HepG2 (cell line): ENCODE measurements around the gene ECSIT. TPM values are rescaled to one million over a fixed set of nuclear protein-coding genes. Genes with fewer than 3 reads are reported as not detected.

Source experiments
- ATAC-seq: fragments of 200-7000 bp; cut with Tn5 transposase; 3 replicates; pipeline ENCODE4 v1.9.1; 2020; ENCODE audit warnings: mild to moderate bottlenecking, moderate library complexity
- BruUV-seq: library from RNA; stranded (reverse); fragments of 400-500 nt; replicated peaks from 2 replicates; lab custom pipeline; 2021; lab: Mats Ljungman, UMichigan
- CTCF ChIA-PET: fragments of 300-600 bp; formaldehyde crosslinking; extraction: SDS; loops from one replicate; lab custom pipeline; 2021; ENCODE audit warnings: low total read pairs, inconsistent platforms, low intra/inter-chr PET ratio; lab: Yijun Ruan, JAX
- POLR2A ChIA-PET: fragments of 350-600 bp; sonication (Branson Sonifier 250); formaldehyde crosslinking; loops from one replicate; lab custom pipeline; 2020; ENCODE audit warnings: antibody characterized with exemption, inconsistent platforms; lab: Yijun Ruan, JAX
- DNase-seq: peaks from one replicate; pipeline ENCODE4 v3.0.0-alpha.2; 2015; ENCODE audit warnings: low spot score
- FAIRE-seq: peaks from 3 replicates; lab custom pipeline; 2011; peaks lifted over from hg19 to GRCh38; lab: Jason Lieb, UNC
- H2AFZ ChIP-seq: one replicate; pipeline ENCODE4 v1.6.1; 2011; ENCODE audit warnings: low read length, inconsistent platforms
- H3K27ac ChIP-seq: fragments of 300-600 bp; 3 replicates; pipeline ENCODE4 v1.8.0; 2011; ENCODE audit warnings: mixed run types, mild to moderate bottlenecking, mixed read lengths, low read length, inconsistent platforms; ENCODE audit not compliant: insufficient read depth; ENCODE audit errors: extremely low read length
- H3K27me3 ChIP-seq, 2 experiments: fragments of 200-600 bp in 1 of 2; 2 replicates in 1 of 2; 3 replicates in 1 of 2; pipeline versions ENCODE4 v1.6.0 to v1.8.0; 2011; ENCODE audit warnings: low read length in 2 of 2, mild to moderate bottlenecking in 2 of 2, moderate library complexity in 2 of 2, inconsistent platforms in 1 of 2; ENCODE audit not compliant: insufficient read depth in 2 of 2, control insufficient read depth in 1 of 2
- H3K36me3 ChIP-seq, 2 experiments: fragments of 200-600 bp in 1 of 2; replicated peaks in 1 of 2; 2 replicates in 1 of 2; 3 replicates in 1 of 2; pipeline versions ENCODE4 v1.5.1 to v1.8.0; 2011; ENCODE audit warnings: low read length in 2 of 2, inconsistent platforms in 1 of 2; ENCODE audit not compliant: insufficient read depth in 2 of 2, control insufficient read depth in 1 of 2
- H3K4me1 ChIP-seq: 2 replicates; pipeline ENCODE4 v1.5.1; 2012; ENCODE audit warnings: low read length, inconsistent platforms; ENCODE audit not compliant: insufficient read depth
- H3K4me2 ChIP-seq: 2 replicates; pipeline ENCODE4 v1.6.0; 2011; ENCODE audit warnings: low read depth, low read length, inconsistent platforms
- H3K4me3 ChIP-seq, 3 experiments: fragments of 200-600 bp in 1 of 3; sonication (generic), shearing (Covaris generic) in 1 of 3; replicated peaks in 1 of 3; 2 replicates each; pipeline ENCODE4 v1.5.1; 2011 to 2016; ENCODE audit warnings: low read length in 3 of 3, inconsistent platforms in 2 of 3, low read depth in 2 of 3, mild to moderate bottlenecking in 2 of 3, control low read depth in 1 of 3, mixed read lengths in 1 of 3; ENCODE audit not compliant: insufficient read depth in 1 of 3
- H3K79me2 ChIP-seq: one replicate; pipeline ENCODE4 v1.6.1; 2011; ENCODE audit warnings: low read length, inconsistent platforms; ENCODE audit not compliant: insufficient read depth
- H3K9ac ChIP-seq: 2 replicates; pipeline ENCODE4 v1.6.0; 2011; ENCODE audit warnings: mild to moderate bottlenecking, low read depth, low read length, inconsistent platforms; ENCODE audit not compliant: insufficient read depth
- H3K9me3 ChIP-seq: 2 replicates; pipeline ENCODE4 v1.5.1; 2012; ENCODE audit warnings: mild to moderate bottlenecking, low read length
- H4K20me1 ChIP-seq: 2 replicates; pipeline ENCODE4 v1.6.0; 2011; ENCODE audit warnings: inconsistent platforms, mild to moderate bottlenecking, low read length, moderate library complexity; ENCODE audit not compliant: insufficient read depth
- KLF6 ChIP-seq: IDR thresholded peaks from 2 replicates; pipeline ENCODE4 v1.8.0; 2016; ENCODE audit warnings: missing biosample characterization, missing genetic modification reagents
- KMT2A ChIP-seq: sonication (generic); formaldehyde crosslinking; IDR thresholded peaks from 2 replicates; pipeline ENCODE4 v1.4.0; 2020; ENCODE audit warnings: missing genetic modification reagents
- PAF1 ChIP-seq: IDR thresholded peaks from 2 replicates; pipeline ENCODE4 v1.6.1; 2016; ENCODE audit warnings: missing genetic modification reagents, missing compliant biosample characterization
- RARG ChIP-seq: sonication (generic); formaldehyde crosslinking; IDR thresholded peaks from 2 replicates; pipeline ENCODE4 v1.4.0; 2020; ENCODE audit warnings: low read depth, mild to moderate bottlenecking, missing genetic modification reagents
- REXO4 ChIP-seq: sonication (generic); formaldehyde crosslinking; IDR thresholded peaks from 2 replicates; pipeline ENCODE4 v1.8.0; 2022; ENCODE audit warnings: missing genetic modification reagents, mild to moderate bottlenecking, borderline replicate concordance
- SRSF1 ChIP-seq: fragments of 200-400 bp; formaldehyde crosslinking; optimal IDR thresholded peaks from 2 replicates; pipeline ENCODE3; 2017; ENCODE audit warnings: mild to moderate bottlenecking, low read depth, low read length, moderate library complexity
- TEAD3 ChIP-seq: optimal IDR thresholded peaks from 2 replicates; pipeline ENCODE3; 2016; ENCODE audit warnings: borderline replicate concordance
- ZNF292 ChIP-seq: sonication (generic); formaldehyde crosslinking; IDR thresholded peaks from 2 replicates; pipeline ENCODE4 v1.8.1; 2022; ENCODE audit warnings: mild to moderate bottlenecking, low read depth, missing genetic modification reagents, borderline replicate concordance
- WGBS: methylation state at CpG from one replicate; pipeline ENCODE4 v1.1.6; 2017; ENCODE audit warnings: low lambda C conversion rate; 5-methylcytosine and 5-hydroxymethylcytosine counted together
- in situ Hi-C: cut with HindIII; loops from 2 replicates; pipeline ENCODE4 v1.10.0; 2017; ENCODE audit warnings: low pct_unique_long_range_greater_than_20kb; ENCODE audit not compliant: extremely low pct_ligation_motif_present
- intact Hi-C: fragments of 100-400 bp; cut with micrococcal nuclease; formaldehyde crosslinking; loops from one replicate; pipeline ENCODE4 v1.10.0; 2022; ENCODE audit not compliant: unreplicated experiment
- polyA plus RNA-seq, 8 experiments: library from polyadenylated mRNA; depleted of rRNA in 3 of 8; stranded (reverse) in 7 of 8; unstranded in 1 of 8; fragments of >200 nt; fragmentation: Illumina TruSeq in 4 of 8; extraction: Trizol in 4 of 8; gene quantifications; 2 replicates each; pipeline versions ENCODE4 v1.2.1 to v1.2.3, GENCODE V29; 2011 to 2016; ENCODE audit warnings: low read depth in 4 of 8, missing spikeins in 1 of 8, mixed read lengths in 1 of 8; ENCODE audit not compliant: insufficient read depth in 1 of 8
- total RNA-seq, 5 experiments: library from RNA; depleted of rRNA; stranded (reverse); fragments of >200 nt; fragmentation: Illumina TruSeq; extraction: Trizol; gene quantifications; 2 replicates each; pipeline ENCODE4 v1.2.3, GENCODE V29; 2016; ENCODE audit warnings: low read depth in 1 of 5
- TF ChIP-seq, protein P1 (sequence below): sonication (generic); formaldehyde crosslinking; IDR thresholded peaks from 2 replicates; pipeline ENCODE4 v1.4.0; 2020; ENCODE audit warnings: missing genetic modification reagents; ENCODE audit errors: not compliant biosample characterization
- TF ChIP-seq, protein P2 (sequence below): sonication (generic); formaldehyde crosslinking; IDR thresholded peaks from 2 replicates; pipeline ENCODE4 v1.5.0; 2020; ENCODE audit warnings: missing genetic modification reagents
- TF ChIP-seq, protein P3 (sequence below): sonication (generic); formaldehyde crosslinking; conservative IDR thresholded peaks from 2 replicates; pipeline ENCODE4 v1.4.0; 2020; ENCODE audit warnings: missing genetic modification reagents
- TF ChIP-seq, protein P4 (sequence below): sonication (generic); formaldehyde crosslinking; IDR thresholded peaks from 2 replicates; pipeline ENCODE4 v1.4.0; 2020; ENCODE audit warnings: missing genetic modification reagents

Gene ECSIT
- total and polyA plus RNA-seq, 2 of the 13 experiments (the other 11 are each of a cell fraction or from before 2014, with no cell fraction given), result 36.4 to 62.3 TPM

GRCh38 chr19:11554160-11554559, 25.2 kb upstream of the ECSIT start (continued):
- TF ChIP-seq, protein P1, sequence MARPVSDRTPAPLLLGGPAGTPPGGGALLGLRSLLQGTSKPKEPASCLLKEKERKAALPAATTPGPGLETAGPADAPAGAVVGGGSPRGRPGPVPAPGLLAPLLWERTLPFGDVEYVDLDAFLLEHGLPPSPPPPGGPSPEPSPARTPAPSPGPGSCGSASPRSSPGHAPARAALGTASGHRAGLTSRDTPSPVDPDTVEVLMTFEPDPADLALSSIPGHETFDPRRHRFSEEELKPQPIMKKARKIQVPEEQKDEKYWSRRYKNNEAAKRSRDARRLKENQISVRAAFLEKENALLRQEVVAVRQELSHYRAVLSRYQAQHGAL (CRISPR knock-in tag), result no peak
- TF ChIP-seq ZNF292 (CRISPR knock-in tag), result no peak
- no peak for TF ChIP-seq REXO4 (CRISPR knock-in tag)
- TF ChIP-seq KMT2A, result no peak
- TF ChIP-seq, protein P2, sequence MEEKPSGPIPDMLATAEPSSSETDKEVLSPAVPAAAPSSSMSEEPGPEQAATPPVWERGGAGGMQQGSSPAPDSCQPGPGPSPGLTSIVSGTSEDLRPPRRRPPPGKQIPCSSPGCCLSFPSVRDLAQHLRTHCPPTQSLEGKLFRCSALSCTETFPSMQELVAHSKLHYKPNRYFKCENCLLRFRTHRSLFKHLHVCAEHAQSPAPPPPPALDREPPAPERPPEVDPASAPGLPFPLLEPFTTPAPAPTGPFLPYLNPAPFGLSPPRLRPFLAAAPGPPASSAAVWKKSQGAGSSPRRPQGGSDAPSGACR (CRISPR knock-in tag), result no peak
- TF ChIP-seq, protein P3, sequence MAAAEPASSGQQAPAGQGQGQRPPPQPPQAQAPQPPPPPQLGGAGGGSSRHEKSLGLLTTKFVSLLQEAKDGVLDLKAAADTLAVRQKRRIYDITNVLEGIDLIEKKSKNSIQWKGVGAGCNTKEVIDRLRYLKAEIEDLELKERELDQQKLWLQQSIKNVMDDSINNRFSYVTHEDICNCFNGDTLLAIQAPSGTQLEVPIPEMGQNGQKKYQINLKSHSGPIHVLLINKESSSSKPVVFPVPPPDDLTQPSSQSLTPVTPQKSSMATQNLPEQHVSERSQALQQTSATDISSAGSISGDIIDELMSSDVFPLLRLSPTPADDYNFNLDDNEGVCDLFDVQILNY, result no peak
- TF ChIP-seq SRSF1, result no peak

DNA sequence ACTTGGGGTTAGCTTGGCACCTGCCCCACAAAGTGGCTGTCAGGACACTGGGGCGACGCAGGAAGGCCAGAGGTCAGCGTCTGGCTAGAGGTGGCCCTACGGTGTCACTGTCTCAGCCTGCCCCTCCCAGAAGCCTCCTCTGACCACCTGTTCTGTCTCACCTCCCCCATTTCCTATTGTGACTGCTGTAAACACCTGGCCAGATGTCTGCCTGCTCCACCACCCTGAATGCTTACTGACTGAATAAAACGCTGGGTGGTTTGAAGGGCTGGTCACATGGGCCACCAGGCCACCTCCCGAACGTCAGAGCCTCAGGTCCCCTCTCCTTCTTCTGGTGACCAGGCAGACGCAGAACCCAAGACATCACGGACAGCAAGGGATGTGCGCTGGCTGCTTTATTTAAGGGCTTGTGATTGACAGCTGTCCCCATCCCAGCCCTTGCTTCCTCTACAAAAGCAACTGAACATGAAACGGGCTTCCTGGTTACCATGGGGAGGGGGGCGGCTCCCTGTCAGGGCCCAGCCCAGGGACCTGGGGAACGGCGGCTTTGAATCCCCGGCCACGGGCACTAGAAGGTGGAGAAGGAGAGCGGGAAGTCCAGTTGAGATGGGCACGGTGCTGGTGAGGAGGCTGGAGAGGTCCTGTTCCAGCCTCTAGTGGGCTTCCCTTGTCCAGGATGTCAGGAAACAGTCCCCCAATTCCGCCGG, 23.9 kb upstream of the ECSIT start:
- Histone ChIP-seq H3K4me1 (peaks cover 23% of the 10 kb centered on the region), H3K9me3 (no peaks in the 10 kb centered on the region), H3K36me3 (peaks cover 5 to 15% of the 10 kb centered on the region in 2 experiments; a peak in 4 of 5 replicates), H4K20me1 (no peaks in the 10 kb centered on the region), H3K4me3 (no peak overlapping the region), H3K27me3 (no peaks in the 10 kb centered on the region), H3K9ac (no peak overlapping the region), H3K79me2 (peaks cover 18% of the 10 kb centered on the region), H3K4me2 (no peak overlapping the region), H2AFZ (no peak overlapping the region), H3K27ac (no peak overlapping the region)
- ATAC-seq, result no peak
- in situ Hi-C loops, result no loop called here
- no peak for DNase-seq
- WGBS, result 94% methylated on average over 15 of the region's 20 CpGs
- no TSS peak for BruUV-seq
- POLR2A ChIA-PET, result no interaction called here
- CTCF ChIA-PET, result no interaction called here
- TF ChIP-seq RARG (CRISPR knock-in tag) (no peak), TEAD3 (CRISPR knock-in tag) (no peak), PAF1 (no peak), KLF6 (CRISPR knock-in tag) (no peak)
- TF ChIP-seq, protein P4, sequence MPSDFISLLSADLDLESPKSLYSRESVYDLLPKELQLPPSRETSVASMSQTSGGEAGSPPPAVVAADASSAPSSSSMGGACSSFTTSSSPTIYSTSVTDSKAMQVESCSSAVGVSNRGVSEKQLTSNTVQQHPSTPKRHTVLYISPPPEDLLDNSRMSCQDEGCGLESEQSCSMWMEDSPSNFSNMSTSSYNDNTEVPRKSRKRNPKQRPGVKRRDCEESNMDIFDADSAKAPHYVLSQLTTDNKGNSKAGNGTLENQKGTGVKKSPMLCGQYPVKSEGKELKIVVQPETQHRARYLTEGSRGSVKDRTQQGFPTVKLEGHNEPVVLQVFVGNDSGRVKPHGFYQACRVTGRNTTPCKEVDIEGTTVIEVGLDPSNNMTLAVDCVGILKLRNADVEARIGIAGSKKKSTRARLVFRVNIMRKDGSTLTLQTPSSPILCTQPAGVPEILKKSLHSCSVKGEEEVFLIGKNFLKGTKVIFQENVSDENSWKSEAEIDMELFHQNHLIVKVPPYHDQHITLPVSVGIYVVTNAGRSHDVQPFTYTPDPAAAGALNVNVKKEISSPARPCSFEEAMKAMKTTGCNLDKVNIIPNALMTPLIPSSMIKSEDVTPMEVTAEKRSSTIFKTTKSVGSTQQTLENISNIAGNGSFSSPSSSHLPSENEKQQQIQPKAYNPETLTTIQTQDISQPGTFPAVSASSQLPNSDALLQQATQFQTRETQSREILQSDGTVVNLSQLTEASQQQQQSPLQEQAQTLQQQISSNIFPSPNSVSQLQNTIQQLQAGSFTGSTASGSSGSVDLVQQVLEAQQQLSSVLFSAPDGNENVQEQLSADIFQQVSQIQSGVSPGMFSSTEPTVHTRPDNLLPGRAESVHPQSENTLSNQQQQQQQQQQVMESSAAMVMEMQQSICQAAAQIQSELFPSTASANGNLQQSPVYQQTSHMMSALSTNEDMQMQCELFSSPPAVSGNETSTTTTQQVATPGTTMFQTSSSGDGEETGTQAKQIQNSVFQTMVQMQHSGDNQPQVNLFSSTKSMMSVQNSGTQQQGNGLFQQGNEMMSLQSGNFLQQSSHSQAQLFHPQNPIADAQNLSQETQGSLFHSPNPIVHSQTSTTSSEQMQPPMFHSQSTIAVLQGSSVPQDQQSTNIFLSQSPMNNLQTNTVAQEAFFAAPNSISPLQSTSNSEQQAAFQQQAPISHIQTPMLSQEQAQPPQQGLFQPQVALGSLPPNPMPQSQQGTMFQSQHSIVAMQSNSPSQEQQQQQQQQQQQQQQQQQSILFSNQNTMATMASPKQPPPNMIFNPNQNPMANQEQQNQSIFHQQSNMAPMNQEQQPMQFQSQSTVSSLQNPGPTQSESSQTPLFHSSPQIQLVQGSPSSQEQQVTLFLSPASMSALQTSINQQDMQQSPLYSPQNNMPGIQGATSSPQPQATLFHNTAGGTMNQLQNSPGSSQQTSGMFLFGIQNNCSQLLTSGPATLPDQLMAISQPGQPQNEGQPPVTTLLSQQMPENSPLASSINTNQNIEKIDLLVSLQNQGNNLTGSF (CRISPR knock-in tag), result no peak
- intact Hi-C loops, result no loop called here
- no peak for FAIRE-seq
